ENCODE results near the gene LDHA.
"Not testable (repeated sequence)": the region's sequence is repeated elsewhere in the genome, so short reads cannot be mapped to it uniquely, and the experiment has no call there.

DNA sequence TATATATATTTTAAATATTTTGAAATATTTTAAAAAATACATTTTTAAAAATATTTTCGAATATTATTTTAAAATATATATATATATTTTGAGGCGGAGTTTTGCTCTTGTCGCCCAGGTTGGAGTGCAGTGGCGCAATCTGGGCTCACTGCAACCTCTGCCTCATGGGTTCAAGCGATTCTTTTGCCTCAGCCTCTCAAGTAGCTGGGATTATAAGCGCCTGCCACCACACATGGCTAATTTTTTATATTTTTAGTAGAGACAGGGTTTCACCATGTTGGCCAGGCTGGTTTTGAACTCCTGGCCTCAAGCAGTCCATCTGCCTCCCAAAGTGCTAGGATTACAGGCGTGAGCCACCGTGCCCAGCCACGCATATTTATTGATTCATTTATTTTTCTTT, 6.7 kb downstream of the LDHA start:
- TF ChIP-seq EZH2phosphoT487 (IDR thresholded peaks at IDR 0.05; ENCODE audit: insufficient read depth, low read depth); EZH2 (IDR thresholded peaks at IDR 0.05; ENCODE audit: insufficient read depth, poor library complexity, severe bottlenecking): not testable (repeated sequence)

All from GM23248 (cell line).